Astrocyte (in vitro differentiated cells and primary cell): Measurements from ENCODE around the gene JMJD1C.

Experiments
- EZH2 ChIP-seq: IDR thresholded peaks from 2 replicates; pipeline ENCODE4 v1.6.1; 2012; ENCODE audit warnings: mild to moderate bottlenecking, low read length, inconsistent platforms; ENCODE audit not compliant: insufficient read depth
- TF ChIP-seq, protein P1 (sequence below): IDR thresholded peaks from 2 replicates; pipeline ENCODE4 v1.5.1; 2011; ENCODE audit warnings: low read depth, mild to moderate bottlenecking, inconsistent platforms, low read length, moderate library complexity; ENCODE audit not compliant: insufficient read depth

- TF ChIP-seq, protein P1, sequence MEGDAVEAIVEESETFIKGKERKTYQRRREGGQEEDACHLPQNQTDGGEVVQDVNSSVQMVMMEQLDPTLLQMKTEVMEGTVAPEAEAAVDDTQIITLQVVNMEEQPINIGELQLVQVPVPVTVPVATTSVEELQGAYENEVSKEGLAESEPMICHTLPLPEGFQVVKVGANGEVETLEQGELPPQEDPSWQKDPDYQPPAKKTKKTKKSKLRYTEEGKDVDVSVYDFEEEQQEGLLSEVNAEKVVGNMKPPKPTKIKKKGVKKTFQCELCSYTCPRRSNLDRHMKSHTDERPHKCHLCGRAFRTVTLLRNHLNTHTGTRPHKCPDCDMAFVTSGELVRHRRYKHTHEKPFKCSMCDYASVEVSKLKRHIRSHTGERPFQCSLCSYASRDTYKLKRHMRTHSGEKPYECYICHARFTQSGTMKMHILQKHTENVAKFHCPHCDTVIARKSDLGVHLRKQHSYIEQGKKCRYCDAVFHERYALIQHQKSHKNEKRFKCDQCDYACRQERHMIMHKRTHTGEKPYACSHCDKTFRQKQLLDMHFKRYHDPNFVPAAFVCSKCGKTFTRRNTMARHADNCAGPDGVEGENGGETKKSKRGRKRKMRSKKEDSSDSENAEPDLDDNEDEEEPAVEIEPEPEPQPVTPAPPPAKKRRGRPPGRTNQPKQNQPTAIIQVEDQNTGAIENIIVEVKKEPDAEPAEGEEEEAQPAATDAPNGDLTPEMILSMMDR = no peak
- TF ChIP-seq EZH2 = no peak
Measured at GRCh38 chr10:63132651-63133055, 333.1 kb downstream of the JMJD1C start.
